Right lobe of liver (tissue), 4 donors: ENCODE measurements around the gene NUDT4B.
"Not testable (repeated sequence)": the region's sequence is repeated elsewhere in the genome, so short reads cannot be mapped to it uniquely, and the experiment has no call there.

ENCODE experiments used
- POLR2A ChIP-seq: fragments of 450-650 bp; IDR thresholded peaks from one replicate; pipeline ENCODE4 v1.6.1; 2017; ENCODE audit warnings: antibody characterized with exemption, mild to moderate bottlenecking
- TF ChIP-seq, protein P1 (sequence below), 4 donors: fragments of 200-600 bp in 3 of 4; fragments of 450-650 bp in 1 of 4; IDR thresholded peaks; one replicate each; pipeline versions ENCODE4 v1.5.1 to v1.8.0; 2016 to 2022; ENCODE audit warnings: antibody characterized with exemption in 4 of 4, mild to moderate bottlenecking in 2 of 4
- donor health status: DM: no; HTN: no; CAD: no.
- donor health status: DM: no; HTN: no; CAD: no.
- donor health status: DM: no; HTN: yes; CAD: no.

GRCh38 chr1:148757446-148757845 is 8.9 kb downstream of the NUDT4B start:
- TF ChIP-seq, protein P1, sequence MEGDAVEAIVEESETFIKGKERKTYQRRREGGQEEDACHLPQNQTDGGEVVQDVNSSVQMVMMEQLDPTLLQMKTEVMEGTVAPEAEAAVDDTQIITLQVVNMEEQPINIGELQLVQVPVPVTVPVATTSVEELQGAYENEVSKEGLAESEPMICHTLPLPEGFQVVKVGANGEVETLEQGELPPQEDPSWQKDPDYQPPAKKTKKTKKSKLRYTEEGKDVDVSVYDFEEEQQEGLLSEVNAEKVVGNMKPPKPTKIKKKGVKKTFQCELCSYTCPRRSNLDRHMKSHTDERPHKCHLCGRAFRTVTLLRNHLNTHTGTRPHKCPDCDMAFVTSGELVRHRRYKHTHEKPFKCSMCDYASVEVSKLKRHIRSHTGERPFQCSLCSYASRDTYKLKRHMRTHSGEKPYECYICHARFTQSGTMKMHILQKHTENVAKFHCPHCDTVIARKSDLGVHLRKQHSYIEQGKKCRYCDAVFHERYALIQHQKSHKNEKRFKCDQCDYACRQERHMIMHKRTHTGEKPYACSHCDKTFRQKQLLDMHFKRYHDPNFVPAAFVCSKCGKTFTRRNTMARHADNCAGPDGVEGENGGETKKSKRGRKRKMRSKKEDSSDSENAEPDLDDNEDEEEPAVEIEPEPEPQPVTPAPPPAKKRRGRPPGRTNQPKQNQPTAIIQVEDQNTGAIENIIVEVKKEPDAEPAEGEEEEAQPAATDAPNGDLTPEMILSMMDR (IDR thresholded peaks at IDR 0.05) = not testable (repeated sequence)
- not testable (repeated sequence) for TF ChIP-seq POLR2A
